GM12801 (cell line): ENCODE results near the gene NUFIP1.

Experiments used
- CTCF ChIP-seq: IDR thresholded peaks from one replicate; pipeline ENCODE4 v1.5.1; 2011; ENCODE audit warnings: control low read depth; ENCODE audit not compliant: insufficient read length; ENCODE audit errors: extremely low read depth

NUFIP1 gene

GRCh38 chr13:45011198-45011597, 21.9 kb upstream of the NUFIP1 start:
- TF ChIP-seq CTCF = no peak

DNA sequence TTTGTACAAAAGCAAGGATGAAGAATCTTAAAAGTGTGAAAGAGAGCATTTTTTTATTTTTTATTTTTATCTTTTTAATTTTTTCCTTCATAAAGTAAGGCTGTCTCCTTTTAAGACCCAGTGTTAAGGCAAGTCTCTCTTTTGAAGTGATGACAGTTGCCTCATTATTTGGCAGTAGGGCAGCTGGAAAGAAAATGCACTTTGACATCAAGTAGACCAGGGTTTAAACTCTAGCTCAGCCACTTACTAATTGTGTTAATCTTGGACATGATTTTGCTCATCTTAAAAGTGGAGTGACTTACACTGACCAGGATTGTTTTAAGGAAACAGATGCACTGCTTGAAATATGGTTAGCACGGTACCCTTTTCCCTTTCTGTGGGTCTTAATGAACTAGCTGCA, 18.6 kb upstream of the NUFIP1 start:
- TF ChIP-seq CTCF = no peak

- TF ChIP-seq CTCF = no peak
Measured at GRCh38 chr13:45007225-45007624, 18.0 kb upstream of the NUFIP1 start.

- no peak for TF ChIP-seq CTCF
Measured at GRCh38 chr13:45004096-45004495, 14.8 kb upstream of the NUFIP1 start.

- TF ChIP-seq CTCF = no peak
Measured at GRCh38 chr13:45003417-45003816, 14.1 kb upstream of the NUFIP1 start.

DNA sequence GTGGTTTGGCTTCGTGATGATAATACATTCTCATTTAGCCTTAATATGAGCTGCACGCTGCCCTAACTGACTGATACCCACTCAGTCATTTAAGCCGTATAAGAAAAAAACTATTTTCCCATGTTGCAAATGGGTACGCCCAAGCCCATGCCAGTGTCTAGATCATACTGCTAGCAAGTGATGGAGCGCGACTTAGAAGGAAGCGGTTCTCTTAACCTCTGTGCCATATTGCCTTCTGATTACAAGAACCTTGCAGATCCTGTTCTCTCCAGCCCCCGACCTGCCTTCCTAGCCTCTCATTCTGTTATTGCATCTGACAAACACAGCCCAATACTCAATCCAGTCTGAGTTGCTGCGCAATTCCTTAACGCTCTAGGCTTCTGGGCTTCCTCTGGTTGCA, 670 bp upstream of the NUFIP1 start:
- no peak for TF ChIP-seq CTCF

DNA sequence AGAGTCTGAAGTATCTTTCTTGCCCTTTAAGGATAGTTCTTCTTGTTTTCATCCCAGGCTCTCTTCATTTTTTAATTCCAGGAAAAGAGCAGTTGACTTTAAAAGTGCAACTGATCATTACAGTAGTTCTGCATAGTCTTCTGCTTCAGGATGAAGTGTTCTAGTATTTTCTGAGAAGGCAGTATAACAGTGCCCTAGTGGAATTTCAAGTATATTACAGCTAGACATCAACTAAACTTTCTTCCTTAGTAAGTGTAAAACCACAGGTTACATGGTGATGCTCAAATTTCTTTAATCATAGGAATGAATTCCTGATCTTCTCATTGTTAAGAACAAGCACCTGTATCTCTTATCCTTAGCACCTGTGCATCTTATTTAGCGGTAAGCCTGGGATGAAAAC, 10.9 kb downstream of the NUFIP1 start:
- TF ChIP-seq CTCF = no peak

DNA sequence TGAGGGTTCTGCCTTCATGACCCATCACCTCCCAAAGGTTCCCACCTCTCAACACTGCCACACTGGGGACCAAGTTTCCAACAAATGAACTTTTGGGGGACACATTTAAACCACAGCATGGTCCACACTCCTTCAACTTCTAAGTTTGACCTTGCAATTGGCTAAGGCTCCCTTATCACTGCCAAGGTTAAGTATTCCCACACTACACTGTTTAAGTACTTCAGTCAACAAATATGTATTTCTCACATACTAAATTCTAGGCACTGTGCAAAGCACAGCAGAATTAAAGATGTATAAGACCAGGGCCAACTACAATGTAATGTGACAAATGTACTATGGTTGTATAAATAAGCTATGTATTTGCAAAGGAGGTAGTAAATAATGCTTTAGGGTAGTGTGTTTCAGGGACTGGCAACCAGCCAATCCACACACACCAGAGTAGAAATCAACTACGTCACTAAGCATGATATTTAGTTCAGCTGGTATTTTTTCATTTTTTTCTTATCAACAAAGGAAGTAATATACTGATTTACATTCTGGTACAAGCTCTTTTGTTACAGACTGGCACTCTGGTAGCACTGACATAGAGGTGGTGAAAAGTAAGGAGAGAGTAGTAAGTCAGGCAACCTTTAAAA, 12.2 kb downstream of the NUFIP1 start:
- TF ChIP-seq CTCF = no peak
